HepG2 (cell line): ENCODE results near the gene STX1B. TPM values are rescaled to one million over a fixed set of nuclear protein-coding genes. Genes with fewer than 3 reads are reported as not detected.

ENCODE experiments used
- AKAP8 ChIP-seq: sonication (generic); formaldehyde crosslinking; IDR thresholded peaks from 2 replicates; pipeline ENCODE4 v1.5.1; 2020; ENCODE audit warnings: mild to moderate bottlenecking, missing genetic modification reagents
- BRD4 ChIP-seq: sonication (generic); formaldehyde crosslinking; IDR thresholded peaks from 2 replicates; pipeline ENCODE4 v1.4.0; 2020; ENCODE audit warnings: missing genetic modification reagents
- CBX2 ChIP-seq, 2 experiments: fragments of 200-600 bp in 1 of 2; sonication (generic); formaldehyde crosslinking in 1 of 2; IDR thresholded peaks; 2 replicates each; pipeline versions ENCODE4 v1.7.0 to v1.8.1; 2018 to 2022; ENCODE audit warnings: low read depth in 2 of 2, low read length in 1 of 2, mild to moderate bottlenecking in 1 of 2, missing genetic modification reagents in 1 of 2
- CENPX ChIP-seq: sonication (generic); formaldehyde crosslinking; IDR thresholded peaks from 2 replicates; pipeline ENCODE4 v1.9.0; 2021; ENCODE audit warnings: mild to moderate bottlenecking, missing genetic modification reagents, moderate library complexity
- GPN1 ChIP-seq: sonication (generic); formaldehyde crosslinking; IDR thresholded peaks from 2 replicates; pipeline ENCODE4 v1.5.1; 2020; ENCODE audit warnings: missing genetic modification reagents, borderline replicate concordance
- HOXA3 ChIP-seq: sonication (generic); formaldehyde crosslinking; IDR thresholded peaks from 2 replicates; pipeline ENCODE4 v1.5.0; 2020; ENCODE audit warnings: missing genetic modification reagents
- MED8 ChIP-seq: sonication (generic); formaldehyde crosslinking; IDR thresholded peaks from 2 replicates; pipeline ENCODE4 v1.8.1; 2023; ENCODE audit warnings: mild to moderate bottlenecking, missing genetic modification reagents; ENCODE audit not compliant: insufficient replicate concordance
- NBN ChIP-seq: fragments of 450-650 bp; conservative IDR thresholded peaks from 2 replicates; pipeline ENCODE4 v1.6.1; 2017
- NCOR1 ChIP-seq: fragments of 200-600 bp; sonication (generic); IDR thresholded peaks from 2 replicates; pipeline ENCODE4 v1.7.0; 2017; ENCODE audit warnings: antibody characterized with exemption, low read length, borderline replicate concordance
- SIX4 ChIP-seq: sonication (generic); formaldehyde crosslinking; IDR thresholded peaks from 2 replicates; pipeline ENCODE4 v1.4.0; 2020; ENCODE audit warnings: missing genetic modification reagents
- TP53 ChIP-seq: sonication (generic); formaldehyde crosslinking; conservative IDR thresholded peaks from 2 replicates; pipeline ENCODE4 v1.4.0; 2020; ENCODE audit warnings: missing genetic modification reagents
- ZFY ChIP-seq: sonication (generic); formaldehyde crosslinking; IDR thresholded peaks from 2 replicates; pipeline ENCODE4 v1.4.0; 2020; ENCODE audit warnings: missing genetic modification reagents
- ZKSCAN1 ChIP-seq: fragments of 150-350 bp; IDR thresholded peaks from 2 replicates; pipeline ENCODE4 v1.6.1; 2014; ENCODE audit warnings: low read length
- ZNF121 ChIP-seq: sonication (generic); formaldehyde crosslinking; IDR thresholded peaks from 2 replicates; pipeline ENCODE4 v1.5.0; 2020; ENCODE audit warnings: mild to moderate bottlenecking, missing genetic modification reagents
- ZNF180 ChIP-seq: sonication (generic); formaldehyde crosslinking; IDR thresholded peaks from 2 replicates; pipeline ENCODE4 v1.4.0; 2020; ENCODE audit warnings: low read depth, missing genetic modification reagents, borderline replicate concordance
- ZNF205 ChIP-seq: IDR thresholded peaks from 2 replicates; pipeline ENCODE4 v1.6.1; 2018; ENCODE audit warnings: missing biosample characterization, missing genetic modification reagents
- ZNF292 ChIP-seq: sonication (generic); formaldehyde crosslinking; IDR thresholded peaks from 2 replicates; pipeline ENCODE4 v1.8.1; 2022; ENCODE audit warnings: mild to moderate bottlenecking, low read depth, missing genetic modification reagents, borderline replicate concordance
- ZNF501 ChIP-seq: sonication (generic); formaldehyde crosslinking; IDR thresholded peaks from 2 replicates; pipeline ENCODE4 v1.5.1; 2020; ENCODE audit warnings: mild to moderate bottlenecking, moderate library complexity, missing genetic modification reagents
- ZNF670 ChIP-seq: sonication (generic); formaldehyde crosslinking; IDR thresholded peaks from 2 replicates; pipeline ENCODE4 v1.8.0; 2022; ENCODE audit warnings: mild to moderate bottlenecking, missing genetic modification reagents, borderline replicate concordance
- ZNF672 ChIP-seq: sonication (generic); formaldehyde crosslinking; IDR thresholded peaks from 2 replicates; pipeline ENCODE4 v1.8.1; 2022; ENCODE audit warnings: missing genetic modification reagents
- ZNF7 ChIP-seq: IDR thresholded peaks from 2 replicates; pipeline ENCODE4 v1.6.1; 2016; ENCODE audit warnings: missing biosample characterization, missing genetic modification reagents
- ZNF724P ChIP-seq: sonication (generic); formaldehyde crosslinking; IDR thresholded peaks from 2 replicates; pipeline ENCODE4 v1.8.0; 2022; ENCODE audit warnings: missing genetic modification reagents, borderline replicate concordance
- ZNF883 ChIP-seq: sonication (generic); formaldehyde crosslinking; IDR thresholded peaks from 2 replicates; pipeline ENCODE4 v1.5.1; 2020; ENCODE audit warnings: mild to moderate bottlenecking, missing genetic modification reagents; ENCODE audit errors: not compliant biosample characterization
- polyA plus RNA-seq, 8 experiments: library from polyadenylated mRNA; depleted of rRNA in 3 of 8; stranded (reverse) in 7 of 8; unstranded in 1 of 8; fragments of >200 nt; fragmentation: Illumina TruSeq in 4 of 8; extraction: Trizol in 4 of 8; gene quantifications; 2 replicates each; pipeline versions ENCODE4 v1.2.1 to v1.2.3, GENCODE V29; 2011 to 2016; ENCODE audit warnings: low read depth in 4 of 8, missing spikeins in 1 of 8, mixed read lengths in 1 of 8; ENCODE audit not compliant: insufficient read depth in 1 of 8
- total RNA-seq, 5 experiments: library from RNA; depleted of rRNA; stranded (reverse); fragments of >200 nt; fragmentation: Illumina TruSeq; extraction: Trizol; gene quantifications; 2 replicates each; pipeline ENCODE4 v1.2.3, GENCODE V29; 2016; ENCODE audit warnings: low read depth in 1 of 5
- TF ChIP-seq, protein P1 (sequence below): sonication (generic); formaldehyde crosslinking; conservative IDR thresholded peaks from 2 replicates; pipeline ENCODE4 v1.4.0; 2020; ENCODE audit warnings: mild to moderate bottlenecking, missing genetic modification reagents, moderate library complexity
- TF ChIP-seq, protein P2 (sequence below), 2 experiments: sonication (generic) in 1 of 2; formaldehyde crosslinking in 1 of 2; IDR thresholded peaks; 2 replicates each; pipeline versions ENCODE4 v1.4.0 to v1.6.1; 2018 to 2020; ENCODE audit warnings: missing genetic modification reagents in 2 of 2, borderline replicate concordance in 1 of 2, low read depth in 1 of 2, mild to moderate bottlenecking in 1 of 2, missing biosample characterization in 1 of 2

The STX1B gene
- total and polyA plus RNA-seq, 2 of the 13 experiments (the other 11 are each of a cell fraction or from before 2014, with no cell fraction given), result 2.1 to 3.0 TPM

DNA sequence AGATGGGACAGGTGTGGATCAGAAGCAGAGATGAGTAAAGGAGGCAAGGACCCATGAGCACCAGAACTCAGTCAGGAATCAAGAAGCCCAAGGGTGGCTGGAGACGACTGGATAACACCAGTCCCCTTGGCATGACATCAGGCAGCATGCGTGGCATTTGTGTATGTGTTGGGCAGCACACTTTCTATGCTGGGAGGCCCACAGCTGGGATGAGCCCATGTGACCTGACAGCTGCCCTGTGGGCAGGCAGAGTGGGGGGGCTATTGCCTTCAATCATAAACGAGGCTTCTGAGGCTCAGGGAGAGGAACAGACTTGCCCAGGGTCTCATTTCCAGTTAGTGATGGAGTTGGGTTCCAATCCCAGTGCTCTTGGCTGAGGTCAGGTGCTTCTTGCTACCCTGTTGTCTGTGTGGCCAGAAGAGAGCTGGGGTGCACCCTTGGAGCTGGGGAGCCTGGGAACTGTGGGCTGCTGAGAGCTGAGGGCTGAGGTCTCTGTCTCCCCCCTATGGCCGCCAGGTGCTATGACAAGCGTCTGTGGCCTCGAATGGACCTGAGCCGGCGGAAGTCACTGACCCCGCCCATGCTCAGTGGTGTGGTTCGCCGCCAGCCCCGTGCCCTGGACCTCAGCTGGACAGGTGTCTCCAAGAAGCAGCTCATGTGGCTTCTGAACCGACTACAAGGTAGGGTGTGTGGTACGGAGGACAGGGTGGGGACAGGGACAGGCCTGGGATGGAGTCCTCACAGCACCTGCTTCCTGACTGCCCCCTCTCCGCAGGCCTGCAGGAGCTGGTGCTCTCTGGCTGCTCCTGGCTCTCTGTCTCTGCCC is 68.6 kb downstream of the STX1B start (continued):
- TF ChIP-seq ZNF205 (CRISPR knock-in tag), result no peak
- no peak for TF ChIP-seq CENPX
- peak; percentile 58; the same call in 1 of the 2 replicates for TF ChIP-seq ZFY (CRISPR knock-in tag)
- peak; percentile 79 for TF ChIP-seq ZNF501
- no peak for TF ChIP-seq TP53
- TF ChIP-seq AKAP8, result 0 out of 2 replicates have a peak, but pooled peaks have one; percentile 29
- TF ChIP-seq, protein P1, sequence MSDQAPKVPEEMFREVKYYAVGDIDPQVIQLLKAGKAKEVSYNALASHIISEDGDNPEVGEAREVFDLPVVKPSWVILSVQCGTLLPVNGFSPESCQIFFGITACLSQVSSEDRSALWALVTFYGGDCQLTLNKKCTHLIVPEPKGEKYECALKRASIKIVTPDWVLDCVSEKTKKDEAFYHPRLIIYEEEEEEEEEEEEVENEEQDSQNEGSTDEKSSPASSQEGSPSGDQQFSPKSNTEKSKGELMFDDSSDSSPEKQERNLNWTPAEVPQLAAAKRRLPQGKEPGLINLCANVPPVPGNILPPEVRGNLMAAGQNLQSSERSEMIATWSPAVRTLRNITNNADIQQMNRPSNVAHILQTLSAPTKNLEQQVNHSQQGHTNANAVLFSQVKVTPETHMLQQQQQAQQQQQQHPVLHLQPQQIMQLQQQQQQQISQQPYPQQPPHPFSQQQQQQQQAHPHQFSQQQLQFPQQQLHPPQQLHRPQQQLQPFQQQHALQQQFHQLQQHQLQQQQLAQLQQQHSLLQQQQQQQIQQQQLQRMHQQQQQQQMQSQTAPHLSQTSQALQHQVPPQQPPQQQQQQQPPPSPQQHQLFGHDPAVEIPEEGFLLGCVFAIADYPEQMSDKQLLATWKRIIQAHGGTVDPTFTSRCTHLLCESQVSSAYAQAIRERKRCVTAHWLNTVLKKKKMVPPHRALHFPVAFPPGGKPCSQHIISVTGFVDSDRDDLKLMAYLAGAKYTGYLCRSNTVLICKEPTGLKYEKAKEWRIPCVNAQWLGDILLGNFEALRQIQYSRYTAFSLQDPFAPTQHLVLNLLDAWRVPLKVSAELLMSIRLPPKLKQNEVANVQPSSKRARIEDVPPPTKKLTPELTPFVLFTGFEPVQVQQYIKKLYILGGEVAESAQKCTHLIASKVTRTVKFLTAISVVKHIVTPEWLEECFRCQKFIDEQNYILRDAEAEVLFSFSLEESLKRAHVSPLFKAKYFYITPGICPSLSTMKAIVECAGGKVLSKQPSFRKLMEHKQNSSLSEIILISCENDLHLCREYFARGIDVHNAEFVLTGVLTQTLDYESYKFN (CRISPR knock-in tag), result peak; percentile 48; the same call in 1 of the 2 replicates
- TF ChIP-seq ZNF7 (CRISPR knock-in tag), result no peak
- no peak for TF ChIP-seq ZNF180 (CRISPR knock-in tag)
- no peak for TF ChIP-seq ZNF724P (CRISPR knock-in tag)
- TF ChIP-seq HOXA3 (CRISPR knock-in tag), result peak; percentile 75
- no peak for TF ChIP-seq SIX4 (CRISPR knock-in tag)
- no peak for TF ChIP-seq MED8 (CRISPR knock-in tag)
- no peak for TF ChIP-seq ZKSCAN1
- TF ChIP-seq ZNF121 (CRISPR knock-in tag), result no peak
- TF ChIP-seq, protein P2, sequence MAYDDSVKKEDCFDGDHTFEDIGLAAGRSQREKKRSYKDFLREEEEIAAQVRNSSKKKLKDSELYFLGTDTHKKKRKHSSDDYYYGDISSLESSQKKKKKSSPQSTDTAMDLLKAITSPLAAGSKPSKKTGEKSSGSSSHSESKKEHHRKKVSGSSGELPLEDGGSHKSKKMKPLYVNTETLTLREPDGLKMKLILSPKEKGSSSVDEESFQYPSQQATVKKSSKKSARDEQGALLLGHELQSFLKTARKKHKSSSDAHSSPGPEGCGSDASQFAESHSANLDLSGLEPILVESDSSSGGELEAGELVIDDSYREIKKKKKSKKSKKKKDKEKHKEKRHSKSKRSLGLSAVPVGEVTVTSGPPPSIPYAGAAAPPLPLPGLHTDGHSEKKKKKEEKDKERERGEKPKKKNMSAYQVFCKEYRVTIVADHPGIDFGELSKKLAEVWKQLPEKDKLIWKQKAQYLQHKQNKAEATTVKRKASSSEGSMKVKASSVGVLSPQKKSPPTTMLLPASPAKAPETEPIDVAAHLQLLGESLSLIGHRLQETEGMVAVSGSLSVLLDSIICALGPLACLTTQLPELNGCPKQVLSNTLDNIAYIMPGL (CRISPR knock-in tag; IDR thresholded peaks at IDR 0.05; ENCODE audit: borderline replicate concordance in 1 of 2, low read depth in 1 of 2), result peak; percentile 69 to 79
- no peak for TF ChIP-seq GPN1 (CRISPR knock-in tag)
- peak; percentile 40 for TF ChIP-seq ZNF883 (CRISPR knock-in tag)
- 0 out of 2 replicates have a peak, but pooled peaks have one; percentile 32 for TF ChIP-seq ZNF670 (CRISPR knock-in tag)
- TF ChIP-seq CBX2 (IDR thresholded peaks at IDR 0.05; ENCODE audit: low read depth, low read length), result no peak
- TF ChIP-seq CBX2 (CRISPR knock-in tag; IDR thresholded peaks at IDR 0.05; ENCODE audit: low read depth), result no peak
- TF ChIP-seq NCOR1, result no peak
- TF ChIP-seq NBN, result no peak
- 0 out of 2 replicates have a peak, but pooled peaks have one; percentile 23 for TF ChIP-seq ZNF292 (CRISPR knock-in tag)
- no peak for TF ChIP-seq ZNF672 (CRISPR knock-in tag)
- TF ChIP-seq BRD4 (CRISPR knock-in tag), result no peak
